SKM-1 treated with dmso at 0.1 percent for 144 hours (cell line): ENCODE results near the gene FMNL3.
"Not testable (repeated sequence)": the region's sequence is repeated elsewhere in the genome, so short reads cannot be mapped to it uniquely, and the experiment has no call there.

Source experiments
- DNase-seq: peaks from one replicate; lab custom pipeline; 2025; ENCODE audit not compliant: unreplicated experiment; lab: John Stamatoyannopoulos, UW

Gene FMNL3

GRCh38 chr12:49717800-49718199 lies 10.6 kb upstream of the FMNL3 start:
- DNase-seq, result not testable (repeated sequence)

GRCh38 chr12:49716553-49716952 lies 9.3 kb upstream of the FMNL3 start:
- DNase-seq, result no peak

GRCh38 chr12:49713952-49714351 lies 6.7 kb upstream of the FMNL3 start:
- not testable (repeated sequence) for DNase-seq

- DNase-seq, result no peak
These were observed 1.6 kb upstream of the FMNL3 start for GRCh38 chr12:49708851-49709250.

- no peak for DNase-seq
These were observed 575 bp upstream of the FMNL3 start for GRCh38 chr12:49707812-49708147.

GRCh38 chr12:49706351-49707127 lies 666 bp downstream of the FMNL3 start:
- no peak for DNase-seq

- DNase-seq, result no peak
These were observed 1.6 kb downstream of the FMNL3 start for GRCh38 chr12:49705479-49706134.

- no peak for DNase-seq
These were observed 3.5 kb downstream of the FMNL3 start for GRCh38 chr12:49703647-49704137.

GRCh38 chr12:49702676-49703215 lies 4.5 kb downstream of the FMNL3 start:
- no peak for DNase-seq

GRCh38 chr12:49702009-49702408 lies 5.2 kb downstream of the FMNL3 start:
- DNase-seq, result no peak

GRCh38 chr12:49698619-49699545 lies 8.3 kb downstream of the FMNL3 start:
- peak; percentile 68 for DNase-seq

- DNase-seq, result no peak
These were observed 9.4 kb downstream of the FMNL3 start for GRCh38 chr12:49697808-49698207.

- DNase-seq, result no peak
These were observed 10.5 kb downstream of the FMNL3 start for GRCh38 chr12:49696723-49697122.

- no peak for DNase-seq
These were observed 13.2 kb downstream of the FMNL3 start for GRCh38 chr12:49693931-49694444.

- DNase-seq, result no peak
These were observed 14.4 kb downstream of the FMNL3 start for GRCh38 chr12:49692851-49693250.

GRCh38 chr12:49689785-49690184 lies 17.4 kb downstream of the FMNL3 start:
- DNase-seq, result no peak

GRCh38 chr12:49689237-49689636 lies 18.0 kb downstream of the FMNL3 start:
- DNase-seq, result no peak

GRCh38 chr12:49687941-49688340 lies 19.3 kb downstream of the FMNL3 start:
- DNase-seq, result no peak

GRCh38 chr12:49684310-49684854 lies 22.8 kb downstream of the FMNL3 start:
- no peak for DNase-seq

- no peak for DNase-seq
These were observed 23.5 kb downstream of the FMNL3 start for GRCh38 chr12:49683599-49684309.
